Measurements from ENCODE around the gene ABCF2. TPM values are rescaled to one million over a fixed set of nuclear protein-coding genes. Genes with fewer than 3 reads are reported as not detected.

The ABCF2 gene
- total and polyA plus RNA-seq, 2 of the 4 experiments (the other 2 are of a cell fraction) = 46.2 to 103 TPM

- peaks cover 49% of the 10 kb centered on the region for H3K27me3 ChIP-seq (ENCODE audit: control insufficient read depth, insufficient read depth, low read length)
- no peaks in the 10 kb centered on the region for H3K36me3 ChIP-seq (ENCODE audit: control insufficient read depth, insufficient read depth, low read length)
- H3K9me1 ChIP-seq (ENCODE audit: insufficient read depth, low read length) = no peaks in the 10 kb centered on the region
- no peak overlapping the region for H3K56ac ChIP-seq (ENCODE audit: extremely low read depth, insufficient read depth, low read length)
- no peak overlapping the region for H2AK5ac ChIP-seq (ENCODE audit: low read depth, low read length)
- BruUV-seq (replicated peaks) = no TSS peak
- ChIA-PET CTCF (no interaction called here), POLR2A (ENCODE audit: unreplicated experiment) (no interaction called here)
- H2BK120ac ChIP-seq (ENCODE audit: low read depth, low read length) = no peak overlapping the region
- in situ Hi-C loops (cut with MboI; ENCODE audit: low sequenced_read_pairs) (no loop called here), dilution Hi-C loops (cut with HindIII; ENCODE audit: low sequenced_read_pairs, unreplicated experiment) (no loop called here), intact Hi-C loops (cut with micrococcal nuclease) (no loop called here)
- no peak overlapping the region for H3K23ac ChIP-seq (ENCODE audit: low read depth, low read length)
- H2BK15ac ChIP-seq (ENCODE audit: low read depth, low read length) = no peak overlapping the region
- no peak overlapping the region for H3K4me2 ChIP-seq (ENCODE audit: low read depth, low read length)
- WGBS, 2 experiments (ENCODE audit: extremely low coverage in 2 of 2, insufficient read length in 1 of 2) = 73% methylated on average over 3 of the region's 8 CpGs; no CpG with 5 or more reads in 1 of the 2 experiments
- H3K14ac ChIP-seq (replicated peaks; ENCODE audit: low read depth, low read length) = no peak overlapping the region
- no peak overlapping the region for H3K18ac ChIP-seq (ENCODE audit: low read depth, low read length)
- no peak overlapping the region for H4K8ac ChIP-seq (ENCODE audit: low read depth in 2 of 2, low read length in 2 of 2)
- H2BK20ac ChIP-seq (ENCODE audit: low read depth, low read length) = no peak overlapping the region
- H3K4ac ChIP-seq (ENCODE audit: low read depth, low read length) = no peak overlapping the region
- H2BK5ac ChIP-seq (ENCODE audit: low read depth, low read length, poor library complexity, severe bottlenecking) = no peak overlapping the region
- no peaks in the 10 kb centered on the region for H4K20me1 ChIP-seq (ENCODE audit: insufficient read depth, low read length)
- no peak overlapping the region for H3K4me3 ChIP-seq (ENCODE audit: insufficient read depth, low read depth, low read length)
- TF ChIP-seq USF2 (IDR thresholded peaks at IDR 0.05; ENCODE audit: low read depth, low read length) (no peak), RAD21 (IDR thresholded peaks at IDR 0.05; ENCODE audit: low read length) (no peak)
- H4K5ac ChIP-seq (ENCODE audit: low read depth, low read length) = no peak overlapping the region
- no peak for DNase-seq
- no peak overlapping the region for H2AFZ ChIP-seq (replicated peaks; ENCODE audit: low read length, poor library complexity)
- no peaks in the 10 kb centered on the region for H3K9me3 ChIP-seq (ENCODE audit: control insufficient read depth, insufficient read depth, low read length)
- no peak overlapping the region for H4K91ac ChIP-seq (ENCODE audit: insufficient read depth, low read depth, low read length)
- H3K4me1 ChIP-seq (ENCODE audit: control insufficient read depth, insufficient read depth, low read length) = no peaks in the 10 kb centered on the region
- no peak overlapping the region for H3K9ac ChIP-seq (ENCODE audit: low read depth, low read length)
- ATAC-seq (ENCODE audit: low read depth) = no peak
- H3K79me1 ChIP-seq (ENCODE audit: low read depth in 1 of 2, low read length in 2 of 2) = no peaks in the 10 kb centered on the region
- no peak overlapping the region for H2AK9ac ChIP-seq (replicated peaks; ENCODE audit: low read depth, low read length, poor library complexity)
- H3K27ac ChIP-seq (ENCODE audit: insufficient read depth, low read length) = no peak overlapping the region
Observed at GRCh38 chr7:151260883-151261282, 33.9 kb upstream of the ABCF2 start.

Measured in IMR-90 (cell line).